GM12873 (cell line): ENCODE results near the gene TRAF5.

ENCODE experiments used
- TF ChIP-seq, protein P1 (sequence below): IDR thresholded peaks from 2 replicates; pipeline ENCODE4 v1.5.1; 2012; ENCODE audit warnings: low read depth, mild to moderate bottlenecking, moderate library complexity, low read length, control low read depth; ENCODE audit not compliant: insufficient read depth; ENCODE audit errors: missing control alignments

The TRAF5 gene

DNA sequence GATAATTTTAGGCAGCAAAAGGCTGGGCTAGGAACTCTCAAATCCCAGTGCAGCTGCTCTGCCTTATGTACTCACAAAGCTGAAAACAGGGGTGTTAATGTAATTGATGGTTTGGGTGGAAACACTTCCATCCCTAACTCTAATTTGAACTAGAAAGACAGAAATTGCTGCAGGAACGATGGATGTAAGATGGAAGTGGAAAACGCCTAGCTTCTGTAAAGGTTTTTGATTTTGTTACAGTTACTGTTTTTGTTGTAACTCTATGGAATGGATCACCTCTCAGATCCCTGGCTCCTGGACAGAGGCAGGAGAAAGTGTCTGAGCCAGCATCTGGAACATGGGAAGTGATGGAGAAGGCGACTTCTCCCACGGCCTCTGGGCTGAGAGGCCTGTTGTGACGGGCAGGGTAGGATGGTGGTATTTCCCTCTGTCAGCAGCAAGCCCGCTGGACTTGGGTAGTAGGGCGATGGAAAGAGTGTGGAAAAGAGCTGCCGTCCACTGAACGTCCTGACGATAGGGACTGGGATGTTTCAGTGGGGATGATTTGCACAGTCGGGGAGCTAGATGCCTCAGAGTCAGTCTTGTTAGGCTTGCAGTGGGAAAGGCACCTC, 1.6 kb downstream of the TRAF5 start:
- TF ChIP-seq, protein P1, sequence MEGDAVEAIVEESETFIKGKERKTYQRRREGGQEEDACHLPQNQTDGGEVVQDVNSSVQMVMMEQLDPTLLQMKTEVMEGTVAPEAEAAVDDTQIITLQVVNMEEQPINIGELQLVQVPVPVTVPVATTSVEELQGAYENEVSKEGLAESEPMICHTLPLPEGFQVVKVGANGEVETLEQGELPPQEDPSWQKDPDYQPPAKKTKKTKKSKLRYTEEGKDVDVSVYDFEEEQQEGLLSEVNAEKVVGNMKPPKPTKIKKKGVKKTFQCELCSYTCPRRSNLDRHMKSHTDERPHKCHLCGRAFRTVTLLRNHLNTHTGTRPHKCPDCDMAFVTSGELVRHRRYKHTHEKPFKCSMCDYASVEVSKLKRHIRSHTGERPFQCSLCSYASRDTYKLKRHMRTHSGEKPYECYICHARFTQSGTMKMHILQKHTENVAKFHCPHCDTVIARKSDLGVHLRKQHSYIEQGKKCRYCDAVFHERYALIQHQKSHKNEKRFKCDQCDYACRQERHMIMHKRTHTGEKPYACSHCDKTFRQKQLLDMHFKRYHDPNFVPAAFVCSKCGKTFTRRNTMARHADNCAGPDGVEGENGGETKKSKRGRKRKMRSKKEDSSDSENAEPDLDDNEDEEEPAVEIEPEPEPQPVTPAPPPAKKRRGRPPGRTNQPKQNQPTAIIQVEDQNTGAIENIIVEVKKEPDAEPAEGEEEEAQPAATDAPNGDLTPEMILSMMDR: no peak

DNA sequence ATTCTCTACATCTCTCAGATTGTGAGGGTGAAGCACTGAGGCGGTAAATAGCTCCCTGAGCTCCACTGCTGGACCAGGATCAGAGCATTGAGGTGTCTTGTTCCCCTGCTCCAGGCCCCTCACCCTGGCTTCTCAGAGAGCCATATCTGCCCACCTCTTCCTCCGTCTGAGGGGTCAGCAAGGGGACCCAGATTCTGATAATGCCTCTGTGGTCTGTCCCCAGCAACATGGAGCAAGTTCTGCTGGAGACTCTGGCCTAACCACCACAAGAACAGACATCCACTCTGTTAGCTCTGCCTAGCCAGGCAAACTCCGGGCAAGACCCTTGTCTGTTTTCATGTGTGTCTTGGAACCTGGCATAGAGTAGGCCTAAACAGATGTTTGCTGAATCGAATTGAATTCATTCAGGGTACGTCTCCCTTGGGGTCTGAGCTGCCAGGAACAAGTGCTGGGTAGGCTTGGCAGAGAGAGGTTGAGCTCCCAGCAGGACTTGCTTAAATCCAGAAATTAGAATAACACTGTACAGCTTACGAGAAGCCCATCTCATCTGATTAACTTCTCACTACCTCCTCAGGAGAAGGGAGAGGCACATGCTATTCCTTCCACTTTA, 2.3 kb downstream of the TRAF5 start:
- TF ChIP-seq, protein P1: no peak

DNA sequence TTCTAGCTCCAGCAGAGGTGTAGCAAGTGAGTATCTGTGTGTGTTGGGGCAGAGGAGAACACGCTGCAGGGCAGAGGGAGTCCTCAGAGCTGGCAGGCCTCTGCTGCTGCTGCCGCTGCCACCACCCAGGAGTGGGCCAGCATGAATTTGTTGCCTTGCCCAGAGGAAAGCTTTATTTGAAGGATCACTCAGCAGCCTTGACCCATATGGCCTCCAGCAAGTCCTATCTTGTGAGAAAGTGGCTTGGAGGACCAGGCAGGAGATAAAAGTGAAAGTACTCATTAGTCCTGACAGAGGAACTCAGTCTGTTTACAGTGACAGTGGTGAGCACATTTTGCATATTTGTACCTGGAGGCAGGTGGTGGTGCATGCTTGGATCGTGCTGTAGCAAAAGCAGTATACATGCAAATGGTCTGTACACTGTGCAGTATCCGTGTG, 3.1 kb downstream of the TRAF5 start:
- TF ChIP-seq, protein P1: no peak

DNA sequence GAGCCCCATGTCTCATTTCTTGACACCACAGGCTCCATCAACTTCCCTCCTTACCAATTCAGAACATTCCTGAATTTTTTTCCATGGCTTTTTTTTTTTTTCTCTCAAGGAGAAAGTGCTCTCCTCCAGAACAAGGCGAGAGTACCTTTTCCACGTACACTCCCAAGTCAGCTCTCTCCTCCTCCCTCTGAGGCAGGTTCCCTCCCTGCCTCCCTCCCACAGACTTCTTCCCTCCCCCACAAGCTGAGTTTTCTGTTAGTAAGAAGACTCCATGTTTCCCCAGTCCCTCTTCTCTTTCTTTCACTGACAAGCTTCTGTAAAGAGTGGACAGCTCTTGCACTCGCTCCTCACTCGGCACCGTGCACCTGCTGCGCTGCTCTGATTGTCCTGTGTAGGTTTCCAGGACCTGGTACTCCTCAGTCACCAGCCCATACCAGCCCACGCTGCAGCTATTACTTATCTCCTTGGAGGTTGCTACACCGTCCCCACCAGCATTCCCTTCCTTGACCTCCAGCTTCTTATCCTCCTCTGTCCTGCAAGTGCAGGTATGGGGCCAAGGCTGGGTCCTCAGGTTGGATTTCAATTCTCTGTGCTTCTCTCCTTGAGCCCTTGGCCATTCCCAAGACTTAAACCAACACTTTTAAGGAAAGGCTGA, 3.8 kb downstream of the TRAF5 start:
- TF ChIP-seq, protein P1: no peak

DNA sequence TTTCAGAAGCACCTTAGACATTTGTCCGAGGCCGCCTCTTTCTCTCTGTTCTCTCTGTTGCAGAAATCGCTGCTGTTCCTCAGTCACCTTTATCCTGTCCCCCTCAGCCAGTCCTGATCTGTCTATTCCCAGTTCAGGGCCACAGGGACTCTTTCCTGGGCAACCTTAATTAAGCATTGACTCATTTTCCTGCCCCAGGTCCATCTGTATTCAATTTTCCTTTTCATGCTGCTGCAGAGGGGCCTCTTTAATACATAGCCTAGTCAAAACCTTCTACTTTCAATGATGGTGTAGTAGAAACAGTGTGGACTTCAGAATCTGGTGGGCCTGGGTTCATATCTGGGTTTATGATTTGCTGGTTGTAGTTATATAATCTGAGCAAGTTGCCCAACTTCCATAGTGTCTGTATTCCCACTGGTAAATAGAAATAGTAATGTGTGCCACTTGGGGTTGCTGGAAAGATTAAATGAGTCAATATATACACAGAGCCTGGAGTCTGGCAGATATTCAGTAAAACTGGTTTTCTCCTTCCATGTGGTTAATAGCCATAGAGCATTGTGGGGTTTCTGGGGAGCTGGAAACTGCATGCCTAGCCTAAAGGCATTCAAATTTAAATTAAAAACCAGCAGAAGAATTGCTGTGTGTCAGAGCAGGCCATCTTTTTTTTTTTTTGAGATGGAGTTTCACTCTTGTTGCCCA, 4.5 kb downstream of the TRAF5 start:
- TF ChIP-seq, protein P1: no peak

DNA sequence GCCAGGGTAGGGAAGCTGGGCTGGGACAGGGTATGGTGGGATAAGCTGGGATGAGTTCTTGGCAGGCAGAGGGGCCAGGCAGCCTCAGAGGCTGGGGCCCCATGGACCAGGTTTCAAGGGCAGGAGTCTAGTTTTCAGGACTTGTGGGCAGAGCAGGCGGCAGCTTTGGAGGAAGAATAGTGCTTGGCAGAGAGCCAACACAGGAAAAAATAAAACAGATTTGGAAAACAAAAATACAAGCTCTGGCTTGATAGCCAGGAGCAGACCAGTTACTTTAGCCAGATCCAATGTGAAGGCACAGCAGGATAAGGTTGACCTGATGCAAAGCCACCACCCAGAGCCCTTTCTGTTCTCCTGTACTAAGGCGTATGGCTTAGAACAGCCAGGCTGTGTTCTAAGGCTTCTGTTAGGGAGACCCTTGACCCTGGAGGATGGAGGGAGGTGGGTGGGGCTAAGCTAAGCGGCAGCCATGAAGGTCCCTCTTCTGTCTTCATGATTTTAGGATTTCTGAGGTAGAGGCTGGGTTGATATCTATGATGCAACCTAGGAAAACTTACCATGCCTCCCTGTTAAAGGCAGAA, 5.5 kb downstream of the TRAF5 start:
- TF ChIP-seq, protein P1: no peak

DNA sequence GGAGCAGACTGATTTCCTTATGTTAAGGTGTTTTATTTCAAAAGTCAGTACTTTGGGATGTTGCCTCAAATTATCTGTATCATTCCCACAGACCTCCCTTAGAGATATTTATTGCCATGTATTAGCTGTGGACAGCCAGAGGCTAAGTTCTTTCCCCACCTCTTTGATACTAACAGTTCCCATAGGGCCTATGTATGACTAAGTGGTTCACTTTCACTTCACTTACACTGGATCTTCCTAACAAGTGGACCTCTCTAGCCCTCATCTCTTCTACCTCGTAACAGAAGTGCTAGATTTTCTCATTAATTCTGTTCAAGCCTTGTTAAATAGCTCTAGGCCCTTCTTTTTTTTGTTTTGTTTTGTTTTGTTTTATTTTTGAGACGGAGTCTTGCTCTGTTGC, 6.2 kb downstream of the TRAF5 start:
- TF ChIP-seq, protein P1: no peak
